Ovary (tissue), 3 donors: ENCODE results near the gene IRF2BP2.

ENCODE experiments used
- CTCF ChIP-seq, 3 donors: fragments of 450-650 bp in 2 of 3; fragments of 200-600 bp in 1 of 3; IDR thresholded peaks; one replicate each; pipeline versions ENCODE4 v1.5.1 to v1.8.0; 2016 to 2022; ENCODE audit warnings: antibody characterized with exemption in 3 of 3, mild to moderate bottlenecking in 1 of 3
- EP300 ChIP-seq: sonication (generic); formaldehyde crosslinking; IDR thresholded peaks from one replicate; pipeline ENCODE4 v1.6.1; 2017; ENCODE audit warnings: antibody characterized with exemption
- donor health status: DM: no; HTN: no; CAD: no.

GRCh38 chr1:234611847-234612351 is 1.9 kb upstream of the IRF2BP2 start:
- no peak for TF ChIP-seq CTCF (IDR thresholded peaks at IDR 0.05)
- TF ChIP-seq EP300 = no peak
